Renal cortical epithelial cell (primary cell): ENCODE data around the gene HIBCH. TPM values are rescaled to one million over a fixed set of nuclear protein-coding genes. Genes with fewer than 3 reads are reported as not detected.

ENCODE experiments used
- DNase-seq: peaks from one replicate; pipeline ENCODE4 v3.0.0-alpha.2; 2011; ENCODE audit warnings: low read depth
- total RNA-seq: library from RNA; depleted of rRNA; stranded (reverse); fragments of >200 nt; gene quantifications from 2 replicates; pipeline ENCODE4 v1.2.3, GENCODE V29; 2014

The HIBCH gene
- total RNA-seq, 1 donor from 2014 or later: 34.7 TPM

- peak; percentile 73 for DNase-seq
These were observed 161.8 kb downstream of the HIBCH start for GRCh38 chr2:190157613-190158528.

DNA sequence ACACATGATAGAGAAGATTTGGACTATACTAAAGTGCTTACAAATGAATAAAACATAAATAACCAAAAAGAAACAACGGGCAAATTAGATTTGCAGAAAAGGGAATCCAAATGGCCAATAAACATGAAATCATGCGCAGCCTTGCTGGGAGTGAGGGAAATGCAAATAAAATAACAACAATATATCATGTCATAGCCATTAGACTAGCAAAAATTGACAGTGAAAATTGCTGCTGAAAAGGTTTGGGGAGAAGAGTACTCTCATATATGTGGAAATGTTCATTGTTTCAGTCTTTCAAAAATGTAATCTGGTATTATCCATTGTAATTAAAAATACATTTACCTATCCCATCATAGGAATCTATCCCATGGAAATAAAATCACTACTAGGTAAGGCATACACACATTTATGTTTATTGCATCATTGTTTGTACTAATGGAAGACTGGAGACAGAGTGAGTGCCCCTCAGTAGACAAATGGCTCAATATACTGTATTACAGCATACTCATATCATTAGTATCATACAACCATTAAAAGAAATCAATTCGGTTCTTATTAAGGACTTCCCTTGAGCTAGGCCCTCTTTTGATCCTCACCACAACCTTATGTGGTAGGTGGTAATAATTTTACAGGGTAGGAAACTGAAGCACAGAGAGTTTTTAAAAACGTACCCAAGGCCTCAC, 163.0 kb downstream of the HIBCH start:
- DNase-seq: no peak

Other genes with a start within 250 kb of the HIBCH start
- gene INPP1, start 23.8 kb upstream of the HIBCH start, total RNA-seq: 6.9 and 11.1 TPM in 2 replicates
- gene MFSD6, start 88.5 kb upstream of the HIBCH start, total RNA-seq: 30.2 and 32.3 TPM in 2 replicates
- gene NEMP2, start 214.9 kb upstream of the HIBCH start, total RNA-seq: 7.9 and 15.8 TPM in 2 replicates